SK-N-SH treated with all-trans-retinoic acid at 6 μM for 48 hours (cell line): Measurements from ENCODE around the gene TMEM131L.

ENCODE experiments used
- ATAC-seq: fragments of 200-7000 bp; cut with Tn5 transposase; 3 replicates; pipeline ENCODE4 v1.9.1; 2020; ENCODE audit warnings: mild to moderate bottlenecking, moderate library complexity
- ARNTL ChIP-seq: fragments of 450-650 bp; formaldehyde crosslinking; IDR thresholded peaks from 2 replicates; pipeline ENCODE4 v1.5.0; 2020; ENCODE audit warnings: low read depth, mild to moderate bottlenecking, moderate library complexity, borderline replicate concordance
- BACH2 ChIP-seq: fragments of 250-450 bp; sonication (Bioruptor Pico); IDR thresholded peaks from 2 replicates; pipeline ENCODE4 v1.9.0; 2021; ENCODE audit warnings: mild to moderate bottlenecking, borderline replicate concordance
- CSDC2 ChIP-seq: fragments of 250-450 bp; sonication (Bioruptor Pico); IDR thresholded peaks from 2 replicates; pipeline ENCODE4 v1.5.0; 2020; ENCODE audit warnings: mild to moderate bottlenecking, moderate library complexity
- ESRRG ChIP-seq: fragments of 250-450 bp; sonication (Bioruptor Pico); IDR thresholded peaks from 2 replicates; pipeline ENCODE4 v1.6.1; 2021; ENCODE audit warnings: mild to moderate bottlenecking
- ISL1 ChIP-seq: fragments of 250-450 bp; sonication (Bioruptor Pico); IDR thresholded peaks from 2 replicates; pipeline ENCODE4 v2.1.2; 2022; ENCODE audit warnings: mild to moderate bottlenecking, moderate library complexity
- OSR1 ChIP-seq: fragments of 250-450 bp; sonication (Bioruptor Pico); IDR thresholded peaks from 2 replicates; pipeline ENCODE4 v1.8.0; 2022; ENCODE audit warnings: moderate library complexity, mild to moderate bottlenecking, inconsistent platforms
- PPARA ChIP-seq: fragments of 250-450 bp; sonication (Bioruptor Pico); IDR thresholded peaks from 2 replicates; pipeline ENCODE4 v1.5.0; 2020; ENCODE audit warnings: mild to moderate bottlenecking, borderline replicate concordance
- RARB ChIP-seq: fragments of 250-450 bp; sonication (Bioruptor Pico); IDR thresholded peaks from 2 replicates; pipeline ENCODE4 v1.8.0; 2021; ENCODE audit warnings: mild to moderate bottlenecking, moderate library complexity
- TCF4 ChIP-seq: fragments of 250-450 bp; sonication (Bioruptor Pico); IDR thresholded peaks from 2 replicates; pipeline ENCODE4 v1.8.0; 2021; ENCODE audit warnings: mild to moderate bottlenecking, moderate library complexity, borderline replicate concordance
- TOX ChIP-seq: fragments of 250-450 bp; sonication (Bioruptor Pico); IDR thresholded peaks from 2 replicates; pipeline ENCODE4 v1.8.0; 2021; ENCODE audit warnings: mild to moderate bottlenecking, moderate library complexity, borderline replicate concordance
- TSHZ2 ChIP-seq: fragments of 250-450 bp; sonication (Bioruptor Pico); IDR thresholded peaks from 2 replicates; pipeline ENCODE4 v1.5.0; 2020; ENCODE audit warnings: mild to moderate bottlenecking, moderate library complexity
- ZC3H10 ChIP-seq: fragments of 250-450 bp; sonication (Bioruptor Pico); IDR thresholded peaks from 2 replicates; pipeline ENCODE4 v1.5.1; 2021; ENCODE audit warnings: mild to moderate bottlenecking, moderate library complexity
- ZFP3 ChIP-seq: fragments of 250-450 bp; sonication (Bioruptor Pico); IDR thresholded peaks from 2 replicates; pipeline ENCODE4 v1.5.0; 2020; ENCODE audit warnings: mild to moderate bottlenecking, moderate library complexity
- ZFP30 ChIP-seq: fragments of 450-650 bp; formaldehyde crosslinking; IDR thresholded peaks from 2 replicates; pipeline ENCODE4 v1.5.0; 2022; ENCODE audit warnings: mild to moderate bottlenecking, moderate library complexity
- ZNF565 ChIP-seq: fragments of 450-650 bp; formaldehyde crosslinking; conservative IDR thresholded peaks from 2 replicates; pipeline ENCODE4 v1.5.0; 2020; ENCODE audit warnings: low read depth, mild to moderate bottlenecking, moderate library complexity
- ZNF70 ChIP-seq: fragments of 450-650 bp; formaldehyde crosslinking; IDR thresholded peaks from 2 replicates; pipeline ENCODE4 v1.5.0; 2020; ENCODE audit warnings: mild to moderate bottlenecking, moderate library complexity
- ZNF8 ChIP-seq: fragments of 450-650 bp; formaldehyde crosslinking; IDR thresholded peaks from 2 replicates; pipeline ENCODE4 v1.5.0; 2020; ENCODE audit warnings: mild to moderate bottlenecking, moderate library complexity
- TF ChIP-seq, protein P1 (sequence below): fragments of 250-450 bp; sonication (Bioruptor Pico); IDR thresholded peaks from 2 replicates; pipeline ENCODE4 v1.8.0; 2020; ENCODE audit warnings: mild to moderate bottlenecking, moderate library complexity, borderline replicate concordance
- TF ChIP-seq, protein P2 (sequence below): fragments of 250-450 bp; sonication (Bioruptor Pico); IDR thresholded peaks from 2 replicates; pipeline ENCODE4 v1.5.1; 2020; ENCODE audit warnings: low read depth, mild to moderate bottlenecking, moderate library complexity
- TF ChIP-seq, protein P3 (sequence below): fragments of 250-450 bp; sonication (Bioruptor Pico); IDR thresholded peaks from 2 replicates; pipeline ENCODE4 v1.5.1; 2021; ENCODE audit warnings: mild to moderate bottlenecking, moderate library complexity

TMEM131L gene

DNA sequence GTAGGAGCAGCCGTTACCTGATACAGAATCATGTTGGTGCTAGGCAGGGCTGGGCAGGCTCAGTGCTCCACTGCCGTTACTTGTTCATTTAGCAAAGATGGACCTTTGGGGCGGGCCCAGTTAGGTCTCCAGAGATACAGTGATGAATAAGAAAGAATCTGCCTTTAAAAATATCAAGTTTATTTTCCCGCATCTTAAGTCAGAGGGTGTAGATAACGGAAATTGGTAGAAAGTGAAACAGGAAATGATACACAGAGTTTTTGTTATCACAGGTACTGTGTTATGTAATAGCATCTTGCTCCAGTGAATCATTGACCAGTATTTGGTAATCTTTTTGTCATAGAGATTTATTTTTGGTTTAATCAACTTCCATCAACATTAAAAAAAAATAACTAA, 5.5 kb downstream of the TMEM131L start (continued):
- TF ChIP-seq, protein P1, sequence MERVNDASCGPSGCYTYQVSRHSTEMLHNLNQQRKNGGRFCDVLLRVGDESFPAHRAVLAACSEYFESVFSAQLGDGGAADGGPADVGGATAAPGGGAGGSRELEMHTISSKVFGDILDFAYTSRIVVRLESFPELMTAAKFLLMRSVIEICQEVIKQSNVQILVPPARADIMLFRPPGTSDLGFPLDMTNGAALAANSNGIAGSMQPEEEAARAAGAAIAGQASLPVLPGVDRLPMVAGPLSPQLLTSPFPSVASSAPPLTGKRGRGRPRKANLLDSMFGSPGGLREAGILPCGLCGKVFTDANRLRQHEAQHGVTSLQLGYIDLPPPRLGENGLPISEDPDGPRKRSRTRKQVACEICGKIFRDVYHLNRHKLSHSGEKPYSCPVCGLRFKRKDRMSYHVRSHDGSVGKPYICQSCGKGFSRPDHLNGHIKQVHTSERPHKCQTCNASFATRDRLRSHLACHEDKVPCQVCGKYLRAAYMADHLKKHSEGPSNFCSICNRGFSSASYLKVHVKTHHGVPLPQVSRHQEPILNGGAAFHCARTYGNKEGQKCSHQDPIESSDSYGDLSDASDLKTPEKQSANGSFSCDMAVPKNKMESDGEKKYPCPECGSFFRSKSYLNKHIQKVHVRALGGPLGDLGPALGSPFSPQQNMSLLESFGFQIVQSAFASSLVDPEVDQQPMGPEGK: no peak
- TF ChIP-seq ISL1 (CRISPR knock-in tag) (no peak), OSR1 (CRISPR knock-in tag) (no peak), BACH2 (no peak), ZFP30 (no peak), ESRRG (CRISPR knock-in tag) (no peak), ZNF565 (CRISPR knock-in tag) (no peak), TCF4 (no peak), TOX (CRISPR knock-in tag) (no peak), ZFP3 (CRISPR knock-in tag) (no peak), ZNF8 (CRISPR knock-in tag) (no peak), RARB (CRISPR knock-in tag) (no peak)
- TF ChIP-seq, protein P2, sequence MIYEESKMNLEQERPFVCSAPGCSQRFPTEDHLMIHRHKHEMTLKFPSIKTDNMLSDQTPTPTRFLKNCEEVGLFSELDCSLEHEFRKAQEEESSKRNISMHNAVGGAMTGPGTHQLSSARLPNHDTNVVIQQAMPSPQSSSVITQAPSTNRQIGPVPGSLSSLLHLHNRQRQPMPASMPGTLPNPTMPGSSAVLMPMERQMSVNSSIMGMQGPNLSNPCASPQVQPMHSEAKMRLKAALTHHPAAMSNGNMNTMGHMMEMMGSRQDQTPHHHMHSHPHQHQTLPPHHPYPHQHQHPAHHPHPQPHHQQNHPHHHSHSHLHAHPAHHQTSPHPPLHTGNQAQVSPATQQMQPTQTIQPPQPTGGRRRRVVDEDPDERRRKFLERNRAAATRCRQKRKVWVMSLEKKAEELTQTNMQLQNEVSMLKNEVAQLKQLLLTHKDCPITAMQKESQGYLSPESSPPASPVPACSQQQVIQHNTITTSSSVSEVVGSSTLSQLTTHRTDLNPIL: no peak

- ATAC-seq: no peak
- TF ChIP-seq ZNF565 (CRISPR knock-in tag) (no peak), PPARA (no peak), ZNF70 (CRISPR knock-in tag) (no peak), ARNTL (CRISPR knock-in tag) (no peak), ESRRG (CRISPR knock-in tag) (no peak), ZFP3 (CRISPR knock-in tag) (no peak), OSR1 (CRISPR knock-in tag) (no peak), ISL1 (CRISPR knock-in tag) (no peak), TSHZ2 (CRISPR knock-in tag) (no peak)
- TF ChIP-seq, protein P1: no peak
- TF ChIP-seq, protein P3, sequence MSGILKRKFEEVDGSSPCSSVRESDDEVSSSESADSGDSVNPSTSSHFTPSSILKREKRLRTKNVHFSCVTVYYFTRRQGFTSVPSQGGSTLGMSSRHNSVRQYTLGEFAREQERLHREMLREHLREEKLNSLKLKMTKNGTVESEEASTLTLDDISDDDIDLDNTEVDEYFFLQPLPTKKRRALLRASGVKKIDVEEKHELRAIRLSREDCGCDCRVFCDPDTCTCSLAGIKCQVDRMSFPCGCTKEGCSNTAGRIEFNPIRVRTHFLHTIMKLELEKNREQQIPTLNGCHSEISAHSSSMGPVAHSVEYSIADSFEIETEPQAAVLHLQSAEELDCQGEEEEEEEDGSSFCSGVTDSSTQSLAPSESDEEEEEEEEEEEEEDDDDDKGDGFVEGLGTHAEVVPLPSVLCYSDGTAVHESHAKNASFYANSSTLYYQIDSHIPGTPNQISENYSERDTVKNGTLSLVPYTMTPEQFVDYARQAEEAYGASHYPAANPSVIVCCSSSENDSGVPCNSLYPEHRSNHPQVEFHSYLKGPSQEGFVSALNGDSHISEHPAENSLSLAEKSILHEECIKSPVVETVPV (CRISPR knock-in tag): no peak
Measured at GRCh38 chr4:153472122-153473037, 6.2 kb downstream of the TMEM131L start.

DNA sequence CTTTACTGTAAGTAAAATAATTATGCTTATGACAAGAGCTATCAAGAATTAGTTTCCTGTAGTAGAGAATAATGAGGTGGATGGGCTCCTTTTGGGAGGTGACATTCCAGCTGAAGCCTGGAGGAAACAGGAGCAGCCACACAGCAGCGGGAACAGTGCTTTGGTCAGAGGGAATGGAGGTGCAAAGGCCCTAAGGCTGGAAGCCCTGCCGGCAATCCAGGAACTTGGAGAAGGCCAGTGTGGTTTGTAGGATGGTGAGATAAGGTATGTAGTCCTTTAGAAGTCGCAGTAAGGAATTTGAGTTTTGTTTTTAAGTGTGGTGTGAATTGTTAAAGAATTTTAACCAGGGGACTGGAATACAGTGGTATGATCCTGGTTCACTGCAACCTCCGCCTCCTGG, 8.1 kb downstream of the TMEM131L start:
- ATAC-seq: no peak
- TF ChIP-seq CSDC2 (CRISPR knock-in tag) (no peak), TOX (CRISPR knock-in tag) (no peak), RARB (CRISPR knock-in tag) (no peak), OSR1 (CRISPR knock-in tag) (no peak), ZC3H10 (CRISPR knock-in tag) (no peak), TSHZ2 (CRISPR knock-in tag) (no peak)
- TF ChIP-seq, protein P1: no peak
- TF ChIP-seq, protein P2: no peak
